HEK293T (cell line): Measurements from ENCODE around the gene STPG4.

Experiments
- CTCF ChIA-PET: fragments of 350-600 bp; formaldehyde crosslinking; extraction: SDS; loops from one replicate; lab custom pipeline; 2021; ENCODE audit warnings: antibody characterized with exemption, inconsistent platforms; lab: Yijun Ruan, JAX
- POLR2A ChIA-PET: fragments of 350-600 bp; formaldehyde crosslinking; extraction: SDS; loops from one replicate; lab custom pipeline; 2020; ENCODE audit warnings: antibody characterized with exemption, inconsistent platforms; lab: Yijun Ruan, JAX
- DNase-seq: peaks from one replicate; pipeline ENCODE4 v3.0.0; 2012; ENCODE audit warnings: mixed read lengths; ENCODE audit errors: extremely low spot score
- ARNT ChIP-seq: fragments of 450-650 bp; IDR thresholded peaks from 2 replicates; pipeline ENCODE4 v1.6.1; 2017; ENCODE audit warnings: mild to moderate bottlenecking
- BHLHE40 ChIP-seq: fragments of 450-650 bp; IDR thresholded peaks from 2 replicates; pipeline ENCODE4 v1.6.1; 2016; ENCODE audit warnings: mild to moderate bottlenecking, moderate library complexity, borderline replicate concordance
- CTBP1 ChIP-seq: fragments of 450-650 bp; IDR thresholded peaks from 2 replicates; pipeline ENCODE4 v1.6.1; 2016; ENCODE audit warnings: borderline replicate concordance
- ELF4 ChIP-seq: fragments of 450-650 bp; IDR thresholded peaks from 2 replicates; pipeline ENCODE4 v1.6.1; 2017; ENCODE audit warnings: antibody characterized with exemption
- FOXA1 ChIP-seq: fragments of 450-650 bp; IDR thresholded peaks from 2 replicates; pipeline ENCODE4 v1.6.1; 2016; ENCODE audit warnings: mild to moderate bottlenecking
- FOXK2 ChIP-seq: fragments of 450-650 bp; IDR thresholded peaks from 2 replicates; pipeline ENCODE4 v1.6.1; 2016; ENCODE audit warnings: mild to moderate bottlenecking
- FOXM1 ChIP-seq: fragments of 450-650 bp; IDR thresholded peaks from 2 replicates; pipeline ENCODE4 v1.6.1; 2017; ENCODE audit warnings: mild to moderate bottlenecking, borderline replicate concordance
- HDGF ChIP-seq: fragments of 450-650 bp; IDR thresholded peaks from 2 replicates; pipeline ENCODE4 v1.6.1; 2017; ENCODE audit warnings: antibody characterized with exemption, borderline replicate concordance
- L3MBTL2 ChIP-seq: fragments of 450-650 bp; conservative IDR thresholded peaks from 2 replicates; pipeline ENCODE4 v1.6.1; 2016; ENCODE audit warnings: mild to moderate bottlenecking
- LEF1 ChIP-seq: fragments of 450-650 bp; IDR thresholded peaks from 2 replicates; pipeline ENCODE4 v1.6.1; 2017; ENCODE audit warnings: mild to moderate bottlenecking, borderline replicate concordance
- NFRKB ChIP-seq: fragments of 450-650 bp; IDR thresholded peaks from 2 replicates; pipeline ENCODE4 v1.6.1; 2016; ENCODE audit warnings: mild to moderate bottlenecking, moderate library complexity
- SP1 ChIP-seq: fragments of 450-650 bp; IDR thresholded peaks from 2 replicates; pipeline ENCODE4 v1.6.1; 2017
- SUZ12 ChIP-seq: fragments of 450-650 bp; IDR thresholded peaks from 2 replicates; pipeline ENCODE4 v1.6.1; 2016; ENCODE audit warnings: mild to moderate bottlenecking
- TARDBP ChIP-seq: fragments of 450-650 bp; IDR thresholded peaks from 2 replicates; pipeline ENCODE4 v1.6.1; 2016
- ZNF384 ChIP-seq: fragments of 450-650 bp; IDR thresholded peaks from 2 replicates; pipeline ENCODE4 v1.6.1; 2016
- TF ChIP-seq, protein P1 (sequence below): fragments of 450-650 bp; IDR thresholded peaks from 2 replicates; pipeline ENCODE4 v1.6.1; 2016

STPG4 gene

GRCh38 chr2:47159627-47160026 is 4.5 kb upstream of the STPG4 start:
- TF ChIP-seq LEF1 (no peak), L3MBTL2 (no peak), TARDBP (no peak), NFRKB (no peak), SP1 (no peak), SUZ12 (no peak), ELF4 (no peak), FOXA1 (no peak), BHLHE40 (no peak), CTBP1 (no peak), FOXK2 (no peak), HDGF (no peak), ZNF384 (no peak), ARNT (no peak), FOXM1 (no peak)
- TF ChIP-seq, protein P1, sequence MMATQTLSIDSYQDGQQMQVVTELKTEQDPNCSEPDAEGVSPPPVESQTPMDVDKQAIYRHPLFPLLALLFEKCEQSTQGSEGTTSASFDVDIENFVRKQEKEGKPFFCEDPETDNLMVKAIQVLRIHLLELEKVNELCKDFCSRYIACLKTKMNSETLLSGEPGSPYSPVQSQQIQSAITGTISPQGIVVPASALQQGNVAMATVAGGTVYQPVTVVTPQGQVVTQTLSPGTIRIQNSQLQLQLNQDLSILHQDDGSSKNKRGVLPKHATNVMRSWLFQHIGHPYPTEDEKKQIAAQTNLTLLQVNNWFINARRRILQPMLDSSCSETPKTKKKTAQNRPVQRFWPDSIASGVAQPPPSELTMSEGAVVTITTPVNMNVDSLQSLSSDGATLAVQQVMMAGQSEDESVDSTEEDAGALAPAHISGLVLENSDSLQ, result no peak
- CTCF ChIA-PET, result no interaction called here
- POLR2A ChIA-PET, result no interaction called here
- DNase-seq, result no peak

GRCh38 chr2:47158576-47158975 is 3.5 kb upstream of the STPG4 start:
- TF ChIP-seq FOXM1 (no peak), LEF1 (no peak), HDGF (no peak), ZNF384 (no peak), FOXK2 (no peak), TARDBP (no peak), SP1 (no peak), SUZ12 (no peak), CTBP1 (no peak), ELF4 (no peak), L3MBTL2 (no peak)

GRCh38 chr2:47152803-47153202 is 2.3 kb downstream of the STPG4 start:
- POLR2A ChIA-PET, result no interaction called here

More at GRCh38 chr2:47158576-47158975, 3.5 kb upstream of the STPG4 start:
- no peak for DNase-seq
- CTCF ChIA-PET, result no interaction called here
- POLR2A ChIA-PET, result interaction anchor here (0.6 kb wide), 1 partner anchor 15 kb away, joined by 3 read pairs; no protein-coding TSS in a partner anchor

GRCh38 chr2:47150175-47150574 is 4.9 kb downstream of the STPG4 start:
- DNase-seq, result no peak
- CTCF ChIA-PET, result no interaction called here
- POLR2A ChIA-PET, result no interaction called here
- no peak for TF ChIP-seq TARDBP
- TF ChIP-seq, protein P1, result no peak

More at GRCh38 chr2:47152803-47153202, 2.3 kb downstream of the STPG4 start:
- CTCF ChIA-PET, result interaction anchor here (1.1 kb wide), 1 partner anchor 171 kb away, joined by 3 read pairs; no protein-coding TSS in a partner anchor
- DNase-seq, result no peak
- TF ChIP-seq SP1, result no peak

GRCh38 chr2:47147021-47147420 is 8.1 kb downstream of the STPG4 start:
- CTCF ChIA-PET, result no interaction called here
- no peak for DNase-seq
- POLR2A ChIA-PET, result no interaction called here
- TF ChIP-seq NFRKB, result no peak
- TF ChIP-seq L3MBTL2, result no peak
- no peak for TF ChIP-seq ARNT
- no peak for TF ChIP-seq ELF4
- TF ChIP-seq SUZ12, result no peak
- TF ChIP-seq FOXK2, result no peak
- TF ChIP-seq, protein P1, result no peak
- TF ChIP-seq BHLHE40, result no peak

GRCh38 chr2:47145466-47145865 is 9.6 kb downstream of the STPG4 start:
- no peak for TF ChIP-seq LEF1
- TF ChIP-seq HDGF, result no peak
- TF ChIP-seq CTBP1, result no peak
- TF ChIP-seq ELF4, result no peak
- TF ChIP-seq SP1, result no peak
- no peak for TF ChIP-seq FOXM1
- no peak for TF ChIP-seq NFRKB
- no peak for TF ChIP-seq SUZ12
- TF ChIP-seq BHLHE40, result no peak
- no peak for DNase-seq
- CTCF ChIA-PET, result no interaction called here
- POLR2A ChIA-PET, result no interaction called here

DNA sequence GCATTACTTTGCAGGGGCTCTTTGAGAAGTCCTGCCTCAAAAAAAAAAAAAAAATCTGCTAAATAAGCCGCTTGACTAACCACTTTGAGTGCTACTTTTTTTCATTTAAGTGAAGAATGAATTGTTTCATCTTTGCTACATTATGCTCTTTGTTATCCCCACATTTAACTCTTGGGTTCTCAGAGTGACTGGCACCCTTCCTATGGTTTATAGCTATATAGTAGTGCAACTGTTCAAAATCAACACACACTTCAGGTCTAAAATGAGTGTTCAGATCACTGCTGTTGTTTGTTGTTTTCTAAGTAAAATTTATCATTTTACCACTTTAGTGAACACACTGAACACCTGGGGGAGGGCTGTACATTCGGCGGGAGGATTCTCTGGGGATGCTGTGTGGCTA is 13.6 kb downstream of the STPG4 start:
- no peak for DNase-seq
- CTCF ChIA-PET, result interaction anchor here (0.6 to 0.9 kb wide), 2 partner anchors 98 to 181 kb away, joined by 3 read pairs; no protein-coding TSS in a partner anchor
- TF ChIP-seq ZNF384 (no peak), SUZ12 (no peak), TARDBP (no peak), NFRKB (no peak), FOXM1 (no peak), FOXA1 (no peak)
- POLR2A ChIA-PET, result no interaction called here
